ENCODE results near the gene SAMM50. TPM values are rescaled to one million over a fixed set of nuclear protein-coding genes. Genes with fewer than 3 reads are reported as not detected.

The SAMM50 gene
- total and polyA plus RNA-seq, 2 experiments from 2014 or later, result 56.8 to 92.0 TPM

GRCh38 chr22:43994416-43994815, 39.2 kb downstream of the SAMM50 start:
- H3K4me1 ChIP-seq (ENCODE audit: low read depth), result no peaks in the 10 kb centered on the region
- no peak for TF ChIP-seq CTCF (IDR thresholded peaks at IDR 0.05; ENCODE audit: low read depth, low read length)
- H3K27me3 ChIP-seq, result no peaks in the 10 kb centered on the region
- no peak for DNase-seq (ENCODE audit: low read depth in 1 of 2, low spot score in 1 of 2)
- no peaks in the 10 kb centered on the region for H3K9me3 ChIP-seq (ENCODE audit: low read depth)
- no peak overlapping the region for H3K4me3 ChIP-seq
- no peak overlapping the region for H3K27ac ChIP-seq
- peaks cover 31% of the 10 kb centered on the region for H3K36me3 ChIP-seq

GRCh38 chr22:43995057-43995685, 39.9 kb downstream of the SAMM50 start:
- peaks cover 24% of the 10 kb centered on the region for H3K36me3 ChIP-seq
- no peak for TF ChIP-seq CTCF (IDR thresholded peaks at IDR 0.05; ENCODE audit: low read depth, low read length)
- no peak overlapping the region for H3K27ac ChIP-seq
- no peak for DNase-seq (ENCODE audit: low read depth in 1 of 2, low spot score in 1 of 2)
- no peaks in the 10 kb centered on the region for H3K27me3 ChIP-seq
- no peak overlapping the region for H3K4me3 ChIP-seq
- no peaks in the 10 kb centered on the region for H3K4me1 ChIP-seq (ENCODE audit: low read depth)
- H3K9me3 ChIP-seq (ENCODE audit: low read depth), result no peaks in the 10 kb centered on the region

- no peak for DNase-seq (ENCODE audit: low read depth in 1 of 2, low spot score in 1 of 2)
- H3K27me3 ChIP-seq, result no peaks in the 10 kb centered on the region
- H3K27ac ChIP-seq, result no peak overlapping the region
Measured at GRCh38 chr22:43995798-43996169, 40.5 kb downstream of the SAMM50 start.

GRCh38 chr22:43996170-43996980, 41.1 kb downstream of the SAMM50 start:
- H3K27ac ChIP-seq, result no peak overlapping the region
- H3K4me1 ChIP-seq (ENCODE audit: low read depth), result no peaks in the 10 kb centered on the region
- TF ChIP-seq CTCF (IDR thresholded peaks at IDR 0.05; ENCODE audit: low read depth, low read length), result no peak
- H3K9me3 ChIP-seq (ENCODE audit: low read depth), result no peaks in the 10 kb centered on the region
- H3K36me3 ChIP-seq, result peaks cover 17% of the 10 kb centered on the region
- H3K27me3 ChIP-seq, result no peaks in the 10 kb centered on the region
- no peak for DNase-seq (ENCODE audit: low read depth in 1 of 2, low spot score in 1 of 2)
- no peak overlapping the region for H3K4me3 ChIP-seq

More at GRCh38 chr22:43995798-43996169, 40.5 kb downstream of the SAMM50 start:
- Histone ChIP-seq H3K9me3 (ENCODE audit: low read depth) (no peaks in the 10 kb centered on the region), H3K36me3 (peaks cover 19% of the 10 kb centered on the region), H3K4me3 (no peak overlapping the region), H3K4me1 (ENCODE audit: low read depth) (no peaks in the 10 kb centered on the region)
- TF ChIP-seq CTCF (IDR thresholded peaks at IDR 0.05; ENCODE audit: low read depth, low read length), result no peak

- H3K27ac ChIP-seq, result no peak overlapping the region
- H3K4me1 ChIP-seq (ENCODE audit: low read depth), result no peaks in the 10 kb centered on the region
- peaks cover 15% of the 10 kb centered on the region for H3K36me3 ChIP-seq
- H3K27me3 ChIP-seq, result no peaks in the 10 kb centered on the region
- no peak for TF ChIP-seq CTCF (IDR thresholded peaks at IDR 0.05; ENCODE audit: low read depth, low read length)
- no peak overlapping the region for H3K4me3 ChIP-seq
- no peaks in the 10 kb centered on the region for H3K9me3 ChIP-seq (ENCODE audit: low read depth)
- DNase-seq (ENCODE audit: low read depth in 1 of 2, low spot score in 1 of 2), result no peak
Measured at GRCh38 chr22:43996981-43997265, 41.7 kb downstream of the SAMM50 start.
